Peyer's patch (tissue), 4 donors: ENCODE measurements around the gene PDZD7.

Experiments
- CTCF ChIP-seq, 6 experiments: fragments of 450-650 bp in 4 of 6; fragments of 200-600 bp in 2 of 6; sonication (generic) in 1 of 6; IDR thresholded peaks; one replicate each; pipeline ENCODE4 v1.5.1; 2017 to 2019; ENCODE audit warnings: antibody characterized with exemption in 6 of 6, mild to moderate bottlenecking in 3 of 6, moderate library complexity in 1 of 6
- POLR2A ChIP-seq, 2 donors: fragments of 450-650 bp; IDR thresholded peaks; one replicate each; pipeline ENCODE4 v1.5.1; 2017; ENCODE audit warnings: antibody characterized with exemption in 2 of 2, mild to moderate bottlenecking in 2 of 2, moderate library complexity in 2 of 2

- TF ChIP-seq CTCF (IDR thresholded peaks at IDR 0.05) (no peak), POLR2A (IDR thresholded peaks at IDR 0.05) (no peak)
Measured at GRCh38 chr10:100977436-100977835, 53.5 kb downstream of the PDZD7 start.
